ENCODE data around the gene ATP6V1G1. TPM values are rescaled to one million over a fixed set of nuclear protein-coding genes. Genes with fewer than 3 reads are reported as not detected.

ATP6V1G1 gene
- total RNA-seq, 1 experiment from 2014 or later: 87.1 TPM

- ChIA-PET CTCF (interaction anchor here (0.8 kb wide), 1 partner anchor 71 kb away, joined by 3 read pairs; no protein-coding TSS in a partner anchor), POLR2A (interaction anchor here (0.6 to 6.4 kb wide), 2 partner anchors 9 to 21 kb away, joined by 3 to 53 read pairs; partner anchors contain the start of gene ATP6V1G1)
- Mint-ChIP-seq H3K4me3 (ENCODE audit: unreplicated experiment) (no peak overlapping the region), H3K9me3 (ENCODE audit: unreplicated experiment) (no peaks in the 10 kb centered on the region), H3K27me3 (ENCODE audit: insufficient read depth, unreplicated experiment) (no peaks in the 10 kb centered on the region), H3K36me3 (ENCODE audit: insufficient read depth, unreplicated experiment) (no peaks in the 10 kb centered on the region), H3K27ac (ENCODE audit: low read depth, unreplicated experiment) (no peak overlapping the region), H3K4me1 (ENCODE audit: insufficient read depth, unreplicated experiment) (peaks cover 20% of the 10 kb centered on the region)
- BruUV-seq (replicated peaks): no TSS peak
- intact Hi-C loops (cut with micrococcal nuclease): no loop called here
- DNase-seq (ENCODE audit: unreplicated experiment): no peak
- TF ChIP-seq CTCF (IDR thresholded peaks at IDR 0.05; ENCODE audit: unreplicated experiment): no peak
Observed at GRCh38 chr9:114608525-114608796, 20.9 kb downstream of the ATP6V1G1 start.

GRCh38 chr9:114611516-114612271, 24.1 kb downstream of the ATP6V1G1 start:
- peak; percentile 61 for DNase-seq (ENCODE audit: unreplicated experiment)
- Mint-ChIP-seq H3K4me3 (ENCODE audit: unreplicated experiment) (peak overlapping the region; percentile 80), H3K27ac (ENCODE audit: low read depth, unreplicated experiment) (peak overlapping the region; percentile 71), H3K36me3 (ENCODE audit: insufficient read depth, unreplicated experiment) (peaks cover 7% of the 10 kb centered on the region), H3K4me1 (ENCODE audit: insufficient read depth, unreplicated experiment) (peaks cover 19% of the 10 kb centered on the region), H3K9me3 (ENCODE audit: unreplicated experiment) (no peaks in the 10 kb centered on the region), H3K27me3 (ENCODE audit: insufficient read depth, unreplicated experiment) (no peaks in the 10 kb centered on the region)
- no peak for TF ChIP-seq CTCF (IDR thresholded peaks at IDR 0.05; ENCODE audit: unreplicated experiment)
- ChIA-PET POLR2A (interaction anchor here (0.6 to 6.4 kb wide), 12 partner anchors 10 to 195 kb away, joined by 3 to 53 read pairs (median 4); partner anchors contain the start of genes ATP6V1G1 and WHRN), CTCF (interaction anchor here (0.8 to 1.3 kb wide), 6 partner anchors 15 to 206 kb away, joined by 3 to 8 read pairs (median 4); no protein-coding TSS in a partner anchor)
- intact Hi-C loops (cut with micrococcal nuclease): loop anchor here (1.0 kb wide), 1 partner anchor 124 kb away; no protein-coding TSS in a partner anchor
- BruUV-seq (replicated peaks): no TSS peak

- no peak for DNase-seq (ENCODE audit: unreplicated experiment)
- peak overlapping the region; percentile 80 for H3K4me3 Mint-ChIP-seq (ENCODE audit: unreplicated experiment)
- no peaks in the 10 kb centered on the region for H3K9me3 Mint-ChIP-seq (ENCODE audit: unreplicated experiment)
- H3K36me3 Mint-ChIP-seq (ENCODE audit: insufficient read depth, unreplicated experiment): peaks cover 7% of the 10 kb centered on the region
- peak overlapping the region; percentile 71 for H3K27ac Mint-ChIP-seq (ENCODE audit: low read depth, unreplicated experiment)
- POLR2A ChIA-PET: interaction anchor here (0.6 to 6.4 kb wide), 10 partner anchors 9 to 195 kb away, joined by 3 to 53 read pairs (median 4); partner anchors contain the start of genes ATP6V1G1 and WHRN
- H3K27me3 Mint-ChIP-seq (ENCODE audit: insufficient read depth, unreplicated experiment): no peaks in the 10 kb centered on the region
- intact Hi-C loops (cut with micrococcal nuclease): no loop called here
- CTCF ChIA-PET: interaction anchor here (0.8 to 1.3 kb wide), 7 partner anchors 16 to 207 kb away, joined by 3 to 8 read pairs (median 4); no protein-coding TSS in a partner anchor
- H3K4me1 Mint-ChIP-seq (ENCODE audit: insufficient read depth, unreplicated experiment): peaks cover 12% of the 10 kb centered on the region
- no peak for TF ChIP-seq CTCF (IDR thresholded peaks at IDR 0.05; ENCODE audit: unreplicated experiment)
- TSS peak; percentile 30 for BruUV-seq (replicated peaks)
Observed at GRCh38 chr9:114612272-114612923, 24.8 kb downstream of the ATP6V1G1 start.

- Mint-ChIP-seq H3K27ac (ENCODE audit: low read depth, unreplicated experiment) (no peak overlapping the region), H3K4me3 (ENCODE audit: unreplicated experiment) (no peak overlapping the region), H3K9me3 (ENCODE audit: unreplicated experiment) (no peaks in the 10 kb centered on the region), H3K36me3 (ENCODE audit: insufficient read depth, unreplicated experiment) (peaks cover 7% of the 10 kb centered on the region), H3K27me3 (ENCODE audit: insufficient read depth, unreplicated experiment) (no peaks in the 10 kb centered on the region), H3K4me1 (ENCODE audit: insufficient read depth, unreplicated experiment) (peaks cover 12% of the 10 kb centered on the region)
- BruUV-seq (replicated peaks): no TSS peak
- intact Hi-C loops (cut with micrococcal nuclease): no loop called here
- POLR2A ChIA-PET: interaction anchor here (2.9 to 6.4 kb wide), 2 partner anchors 22 to 25 kb away, joined by 15 to 53 read pairs; partner anchors contain the start of gene ATP6V1G1
- no peak for DNase-seq (ENCODE audit: unreplicated experiment)
- CTCF ChIA-PET: interaction anchor here (0.9 kb wide), 1 partner anchor 49 kb away, joined by 5 read pairs; no protein-coding TSS in a partner anchor
- TF ChIP-seq CTCF (IDR thresholded peaks at IDR 0.05; ENCODE audit: unreplicated experiment): no peak
Observed at GRCh38 chr9:114613087-114613486, 25.5 kb downstream of the ATP6V1G1 start.
